NCI-H510A treated with DMSO at 0.1 percent for 48 hours (cell line): Measurements from ENCODE around the gene LZTFL1.
A peak's percentile ranks its signal among the peaks of the same experiment; 100 is the strongest.

ENCODE experiments used
- DNase-seq: peaks from one replicate; lab custom pipeline; 2025; lab: John Stamatoyannopoulos, UW

Gene LZTFL1

GRCh38 chr3:45841757-45842491 lies at the start of gene LZTFL1:
TSS of gene LZTFL1 (minus strand) at chr3:45842119. CDS start at chr3:45841991, 128 bp downstream.
- DNase-seq: peak; percentile 87

GRCh38 chr3:45890405-45890804 lies 48.5 kb upstream of the LZTFL1 start:
- peak; percentile 31 for DNase-seq

GRCh38 chr3:45889337-45889736 lies 47.4 kb upstream of the LZTFL1 start:
- DNase-seq: no peak

- no peak for DNase-seq
Observed at GRCh38 chr3:45887759-45888511, 46.0 kb upstream of the LZTFL1 start.

GRCh38 chr3:45887285-45887684 lies 45.4 kb upstream of the LZTFL1 start:
- no peak for DNase-seq

GRCh38 chr3:45885979-45886705 lies 44.2 kb upstream of the LZTFL1 start, which contains the start of gene CCR9:
TSS of gene CCR9 (plus strand) at chr3:45886543. CDS start at chr3:45894934, 8,391 bp downstream.
- DNase-seq: peak; percentile 36

GRCh38 chr3:45884368-45885201 lies 42.7 kb upstream of the LZTFL1 start:
- no peak for DNase-seq

GRCh38 chr3:45881078-45882022 lies 39.4 kb upstream of the LZTFL1 start:
- DNase-seq: no peak

- no peak for DNase-seq
Observed at GRCh38 chr3:45880725-45881077, 38.8 kb upstream of the LZTFL1 start.

- DNase-seq: no peak
Observed at GRCh38 chr3:45878124-45878523, 36.2 kb upstream of the LZTFL1 start.

GRCh38 chr3:45874677-45875346 lies 32.9 kb upstream of the LZTFL1 start:
- no peak for DNase-seq

- no peak for DNase-seq
Observed at GRCh38 chr3:45873638-45874037, 31.7 kb upstream of the LZTFL1 start.

GRCh38 chr3:45873036-45873435 lies 31.1 kb upstream of the LZTFL1 start:
- DNase-seq: no peak

- DNase-seq: no peak
Observed at GRCh38 chr3:45872569-45872968, 30.6 kb upstream of the LZTFL1 start.

GRCh38 chr3:45871780-45872179 lies 29.9 kb upstream of the LZTFL1 start:
- DNase-seq: no peak

GRCh38 chr3:45870099-45870498 lies 28.2 kb upstream of the LZTFL1 start:
- DNase-seq: no peak

GRCh38 chr3:45869638-45870037 lies 27.7 kb upstream of the LZTFL1 start:
- DNase-seq: no peak

GRCh38 chr3:45868650-45869049 lies 26.7 kb upstream of the LZTFL1 start:
- DNase-seq: no peak

GRCh38 chr3:45868213-45868612 lies 26.3 kb upstream of the LZTFL1 start:
- peak; percentile 0 for DNase-seq

- DNase-seq: peak; percentile 4
Observed at GRCh38 chr3:45865563-45865962, 23.6 kb upstream of the LZTFL1 start.
